GM12801 (cell line): ENCODE data around the gene AGTRAP.

Experiments used
- CTCF ChIP-seq: IDR thresholded peaks from one replicate; pipeline ENCODE4 v1.5.1; 2011; ENCODE audit warnings: control low read depth; ENCODE audit not compliant: insufficient read length; ENCODE audit errors: extremely low read depth

The AGTRAP gene

GRCh38 chr1:11735854-11736745 is at the start of gene AGTRAP:
Gene AGTRAP, plus strand, starts transcription at chr1:11736136. Its CDS starts 73 bp downstream, at chr1:11736209.
- TF ChIP-seq CTCF, result no peak

- TF ChIP-seq CTCF, result no peak
These were observed 47.4 kb upstream of the AGTRAP start for GRCh38 chr1:11688506-11688905.

GRCh38 chr1:11690397-11691301 is 45.3 kb upstream of the AGTRAP start:
- TF ChIP-seq CTCF, result no peak

GRCh38 chr1:11691302-11691914 is 44.5 kb upstream of the AGTRAP start, which contains the start of gene DRAXIN:
Gene DRAXIN, plus strand, starts transcription at chr1:11691710. Its CDS starts 14,549 bp downstream, at chr1:11706259.
- TF ChIP-seq CTCF, result no peak

- TF ChIP-seq CTCF, result no peak
These were observed 43.8 kb upstream of the AGTRAP start for GRCh38 chr1:11691928-11692711.

- TF ChIP-seq CTCF, result no peak
These were observed 42.8 kb upstream of the AGTRAP start for GRCh38 chr1:11693024-11693590.
